Ishikawa (cell line): Measurements from ENCODE around the gene HARS1.

Source experiments
- CEBPB ChIP-seq: IDR thresholded peaks from 2 replicates; pipeline ENCODE4 v1.6.1; 2012
- CREB1 ChIP-seq: IDR thresholded peaks from 2 replicates; pipeline ENCODE4 v1.6.1; 2012; ENCODE audit warnings: low read depth
- EGR1 ChIP-seq: IDR thresholded peaks from 2 replicates; pipeline ENCODE4 v1.6.1; 2012
- EP300 ChIP-seq: IDR thresholded peaks from 2 replicates; pipeline ENCODE4 v1.6.1; 2012; ENCODE audit warnings: borderline replicate concordance
- FOXM1 ChIP-seq: IDR thresholded peaks from 2 replicates; pipeline ENCODE4 v1.6.1; 2012; ENCODE audit warnings: low read depth, borderline replicate concordance
- NFIC ChIP-seq: IDR thresholded peaks from 2 replicates; pipeline ENCODE4 v1.6.1; 2012
- RAD21 ChIP-seq: IDR thresholded peaks from 2 replicates; pipeline ENCODE4 v1.6.1; 2012; ENCODE audit warnings: low read depth
- TAF1 ChIP-seq: IDR thresholded peaks from 2 replicates; pipeline ENCODE4 v1.6.1; 2012; ENCODE audit warnings: low read depth, mild to moderate bottlenecking
- TCF12 ChIP-seq: IDR thresholded peaks from 2 replicates; pipeline ENCODE4 v1.6.1; 2012; ENCODE audit warnings: low read depth
- TEAD4 ChIP-seq: IDR thresholded peaks from 2 replicates; pipeline ENCODE4 v1.6.1; 2012
- YY1 ChIP-seq: IDR thresholded peaks from 2 replicates; pipeline ENCODE4 v1.6.1; 2012; ENCODE audit warnings: low read depth
- ZBTB7A ChIP-seq: IDR thresholded peaks from 2 replicates; pipeline ENCODE4 v1.6.1; 2012; ENCODE audit warnings: low read depth
- TF ChIP-seq, protein P1 (sequence below): IDR thresholded peaks from 2 replicates; pipeline ENCODE4 v1.6.1; 2012
- TF ChIP-seq, protein P2 (sequence below): IDR thresholded peaks from 2 replicates; pipeline ENCODE4 v1.6.1; 2012
- TF ChIP-seq, protein P3 (sequence below): IDR thresholded peaks from 2 replicates; pipeline ENCODE4 v1.6.1; 2012; ENCODE audit warnings: low read depth, mild to moderate bottlenecking

Gene HARS1

DNA sequence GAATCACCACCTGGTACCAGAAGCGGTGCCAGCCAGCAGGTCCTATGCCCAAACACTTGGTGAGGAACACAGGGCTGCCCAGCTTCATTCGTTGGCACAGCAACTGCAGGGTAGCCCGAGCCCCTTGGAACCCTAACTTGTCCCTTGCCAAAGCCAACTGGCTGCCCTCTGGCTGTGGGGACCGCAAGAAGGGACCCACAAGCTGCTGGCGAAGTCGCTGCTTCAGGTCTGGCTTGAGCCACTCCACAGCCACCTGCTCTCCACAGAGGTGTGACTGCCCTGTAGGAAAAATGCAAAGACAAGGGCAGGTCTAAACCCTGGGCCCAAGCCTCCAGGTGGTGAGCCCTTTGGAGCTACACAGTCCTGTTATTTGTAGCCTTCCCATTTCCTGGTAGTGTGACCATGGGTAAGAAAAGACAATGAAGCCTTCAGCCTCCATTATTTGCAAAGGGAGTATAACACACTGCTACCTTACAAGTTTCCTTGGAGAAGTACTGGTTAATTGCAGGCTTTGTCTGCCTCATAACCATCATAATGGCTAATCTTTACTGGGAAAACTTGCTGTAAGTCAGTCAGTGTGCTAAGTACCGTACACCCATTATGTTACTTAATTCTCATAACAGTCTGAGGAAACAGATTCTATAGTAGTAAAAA is 19.6 kb downstream of the HARS1 start:
- TF ChIP-seq NFIC = no peak
- TF ChIP-seq TAF1 = no peak
- TF ChIP-seq CEBPB = no peak
- TF ChIP-seq TCF12 = no peak
- TF ChIP-seq, protein P1, sequence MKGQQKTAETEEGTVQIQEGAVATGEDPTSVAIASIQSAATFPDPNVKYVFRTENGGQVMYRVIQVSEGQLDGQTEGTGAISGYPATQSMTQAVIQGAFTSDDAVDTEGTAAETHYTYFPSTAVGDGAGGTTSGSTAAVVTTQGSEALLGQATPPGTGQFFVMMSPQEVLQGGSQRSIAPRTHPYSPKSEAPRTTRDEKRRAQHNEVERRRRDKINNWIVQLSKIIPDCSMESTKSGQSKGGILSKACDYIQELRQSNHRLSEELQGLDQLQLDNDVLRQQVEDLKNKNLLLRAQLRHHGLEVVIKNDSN = no peak
- TF ChIP-seq RAD21 = no peak
- TF ChIP-seq TEAD4 = no peak

DNA sequence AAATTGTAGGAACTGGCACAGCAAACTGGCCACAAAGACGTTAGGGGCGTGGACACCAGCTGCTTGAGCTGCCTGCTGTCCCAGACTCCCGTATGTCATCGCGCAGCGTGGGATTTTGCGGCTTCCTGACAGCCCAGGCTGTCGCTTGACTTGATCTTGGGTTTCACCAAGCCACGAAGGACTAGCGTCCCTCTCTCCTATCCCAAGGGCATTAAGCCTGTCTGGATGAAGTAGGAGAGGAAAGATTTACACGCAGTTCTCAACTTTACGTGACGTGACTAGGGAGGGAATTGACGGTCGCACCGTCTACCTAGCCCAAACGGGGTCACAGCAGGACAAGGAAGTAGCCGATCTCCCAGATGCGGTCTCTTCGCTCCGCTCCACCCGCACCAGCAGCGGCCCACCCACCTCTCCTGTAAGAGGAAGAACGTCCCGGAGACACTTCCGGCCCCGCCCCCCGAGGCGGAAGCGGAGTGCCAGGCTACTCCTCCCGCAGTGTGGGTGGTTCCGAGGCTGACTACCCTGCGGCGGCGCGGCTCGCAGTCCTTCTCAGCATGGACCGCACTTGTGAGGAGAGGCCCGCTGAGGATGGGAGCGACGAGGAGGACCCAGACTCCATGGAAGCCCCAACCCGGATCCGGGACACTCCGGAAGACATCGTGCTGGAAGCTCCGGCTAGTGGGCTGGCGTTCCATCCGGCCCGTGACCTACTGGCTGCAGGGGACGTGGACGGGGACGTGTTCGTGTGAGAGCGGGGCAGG is 26.6 kb downstream of the HARS1 start, which contains the start of gene WDR55:
Gene WDR55 (plus strand): TSS at position 546 of the 761 bp plus-strand sequence. CDS start 9 bp downstream, at position 555.
- TF ChIP-seq TCF12 = peak; percentile 8; the same call in 1 of the 2 replicates
- TF ChIP-seq, protein P1 = no peak; the same call in 1 of the 2 replicates
- peak; percentile 9; the same call in 1 of the 2 replicates for TF ChIP-seq FOXM1
- TF ChIP-seq NFIC = no peak; the same call in 1 of the 2 replicates
- no peak; the same call in 1 of the 2 replicates for TF ChIP-seq CEBPB
- TF ChIP-seq TEAD4 = no peak
- TF ChIP-seq, protein P2, sequence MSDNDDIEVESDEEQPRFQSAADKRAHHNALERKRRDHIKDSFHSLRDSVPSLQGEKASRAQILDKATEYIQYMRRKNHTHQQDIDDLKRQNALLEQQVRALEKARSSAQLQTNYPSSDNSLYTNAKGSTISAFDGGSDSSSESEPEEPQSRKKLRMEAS = peak; percentile 77
- TF ChIP-seq, protein P3, sequence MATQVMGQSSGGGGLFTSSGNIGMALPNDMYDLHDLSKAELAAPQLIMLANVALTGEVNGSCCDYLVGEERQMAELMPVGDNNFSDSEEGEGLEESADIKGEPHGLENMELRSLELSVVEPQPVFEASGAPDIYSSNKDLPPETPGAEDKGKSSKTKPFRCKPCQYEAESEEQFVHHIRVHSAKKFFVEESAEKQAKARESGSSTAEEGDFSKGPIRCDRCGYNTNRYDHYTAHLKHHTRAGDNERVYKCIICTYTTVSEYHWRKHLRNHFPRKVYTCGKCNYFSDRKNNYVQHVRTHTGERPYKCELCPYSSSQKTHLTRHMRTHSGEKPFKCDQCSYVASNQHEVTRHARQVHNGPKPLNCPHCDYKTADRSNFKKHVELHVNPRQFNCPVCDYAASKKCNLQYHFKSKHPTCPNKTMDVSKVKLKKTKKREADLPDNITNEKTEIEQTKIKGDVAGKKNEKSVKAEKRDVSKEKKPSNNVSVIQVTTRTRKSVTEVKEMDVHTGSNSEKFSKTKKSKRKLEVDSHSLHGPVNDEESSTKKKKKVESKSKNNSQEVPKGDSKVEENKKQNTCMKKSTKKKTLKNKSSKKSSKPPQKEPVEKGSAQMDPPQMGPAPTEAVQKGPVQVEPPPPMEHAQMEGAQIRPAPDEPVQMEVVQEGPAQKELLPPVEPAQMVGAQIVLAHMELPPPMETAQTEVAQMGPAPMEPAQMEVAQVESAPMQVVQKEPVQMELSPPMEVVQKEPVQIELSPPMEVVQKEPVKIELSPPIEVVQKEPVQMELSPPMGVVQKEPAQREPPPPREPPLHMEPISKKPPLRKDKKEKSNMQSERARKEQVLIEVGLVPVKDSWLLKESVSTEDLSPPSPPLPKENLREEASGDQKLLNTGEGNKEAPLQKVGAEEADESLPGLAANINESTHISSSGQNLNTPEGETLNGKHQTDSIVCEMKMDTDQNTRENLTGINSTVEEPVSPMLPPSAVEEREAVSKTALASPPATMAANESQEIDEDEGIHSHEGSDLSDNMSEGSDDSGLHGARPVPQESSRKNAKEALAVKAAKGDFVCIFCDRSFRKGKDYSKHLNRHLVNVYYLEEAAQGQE = no peak
- peak; percentile 32; the same call in 1 of the 2 replicates for TF ChIP-seq YY1
- TF ChIP-seq TAF1 = peak; percentile 87
- TF ChIP-seq CREB1 = no peak
- peak; percentile 6; the same call in 1 of the 2 replicates for TF ChIP-seq EP300
- TF ChIP-seq ZBTB7A = no peak
- peak; percentile 59; the same call in 1 of the 2 replicates for TF ChIP-seq EGR1
- no peak for TF ChIP-seq RAD21

DNA sequence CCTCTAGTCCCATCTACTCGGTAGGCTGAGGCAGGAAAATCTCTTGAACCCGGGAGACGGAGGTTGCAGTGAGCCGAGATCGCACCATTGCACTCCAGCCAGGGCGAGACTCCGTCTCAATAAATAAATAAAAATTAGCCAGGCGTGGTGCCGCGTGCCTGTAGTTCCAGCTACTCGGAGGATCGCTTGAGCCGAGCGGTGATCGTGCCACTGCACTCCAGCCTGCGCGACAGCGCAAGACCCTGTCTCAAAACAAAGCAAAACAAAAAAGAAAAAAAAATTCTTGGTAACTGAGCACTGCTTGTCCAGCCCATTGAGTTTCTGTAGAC is 27.2 kb downstream of the HARS1 start:
- TF ChIP-seq EGR1 (no peak), CEBPB (no peak), NFIC (no peak), TCF12 (no peak)
- TF ChIP-seq, protein P2 = peak; percentile 36; the same call in 1 of the 2 replicates

DNA sequence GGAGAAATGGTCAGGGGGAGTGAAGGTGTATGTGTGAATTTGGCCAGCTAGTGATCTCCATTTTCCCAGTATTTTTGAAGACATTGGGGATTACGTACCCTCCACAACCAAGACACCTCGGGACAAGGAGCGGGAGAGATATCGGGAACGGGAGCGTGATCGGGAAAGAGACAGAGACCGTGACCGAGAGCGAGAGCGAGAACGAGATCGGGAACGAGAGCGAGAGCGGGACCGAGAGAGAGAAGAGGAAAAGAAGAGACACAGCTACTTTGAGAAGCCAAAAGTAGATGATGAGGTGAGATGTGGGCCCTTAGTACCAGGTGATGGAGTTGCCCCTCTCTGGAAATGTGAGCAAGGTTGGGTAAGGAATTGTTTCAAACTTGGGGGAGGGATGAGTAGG is 32.3 kb downstream of the HARS1 start:
- no peak for TF ChIP-seq TCF12
- no peak for TF ChIP-seq FOXM1
- no peak for TF ChIP-seq RAD21
- TF ChIP-seq CREB1 = no peak
- TF ChIP-seq, protein P3 = no peak
- no peak for TF ChIP-seq TAF1
- TF ChIP-seq TEAD4 = no peak
- no peak for TF ChIP-seq EP300
- no peak for TF ChIP-seq CEBPB
- TF ChIP-seq, protein P2 = no peak
- TF ChIP-seq ZBTB7A = no peak
- TF ChIP-seq EGR1 = no peak
- no peak for TF ChIP-seq NFIC
- TF ChIP-seq YY1 = no peak
- TF ChIP-seq, protein P1 = no peak

DNA sequence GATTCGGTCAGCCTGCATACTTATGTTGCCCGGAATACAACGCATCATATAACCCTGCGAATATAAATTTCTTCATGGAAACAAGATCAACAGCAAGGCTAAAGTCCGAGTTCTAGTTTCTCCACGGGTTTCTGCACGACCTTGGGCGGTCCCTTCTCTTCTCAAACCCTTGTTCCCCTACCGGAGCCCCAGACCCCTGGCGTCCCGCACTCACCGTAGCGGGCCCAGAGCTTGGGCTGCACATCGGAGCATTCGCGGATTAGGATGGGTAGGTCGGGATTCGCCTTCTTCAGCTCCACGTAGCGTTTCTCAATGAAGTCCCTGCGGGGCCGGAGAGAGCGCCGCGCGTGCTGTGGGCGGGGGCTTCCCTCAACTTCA is 44.1 kb downstream of the HARS1 start:
- TF ChIP-seq CEBPB (no peak), ZBTB7A (0 out of 2 replicates have a peak, but pooled peaks have one; percentile 30)
